ENCODE measurements around the gene RBM23. TPM values are rescaled to one million over a fixed set of nuclear protein-coding genes. Genes with fewer than 3 reads are reported as not detected.

Gene RBM23
- total RNA-seq, 4 donors from 2014 or later, result 81.9 to 633 (median 298) TPM

DNA sequence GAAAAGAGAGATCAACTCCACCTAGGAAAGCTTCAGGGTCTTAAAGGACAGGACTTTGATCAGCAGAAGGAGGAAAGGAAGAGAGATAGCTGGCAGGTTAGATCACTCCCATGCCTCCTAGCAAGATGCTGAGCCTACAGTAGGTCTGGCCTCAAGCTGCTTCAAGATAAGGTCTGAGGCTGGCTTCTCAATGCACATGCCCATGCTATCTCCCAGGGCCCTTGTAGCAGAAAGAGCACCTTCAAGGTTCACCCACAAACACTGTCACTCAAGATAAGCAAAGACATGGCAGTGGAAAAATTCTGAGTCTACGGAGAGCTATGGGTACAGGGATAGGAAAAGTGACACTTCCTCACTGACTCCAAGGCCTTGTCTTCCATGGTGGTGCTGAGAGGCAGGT is 21.6 kb downstream of the RBM23 start:
- no peak for DNase-seq (ENCODE audit: low spot score in 2 of 2)
- H3K27me3 ChIP-seq, result no peaks in the 10 kb centered on the region
- peaks cover 0 to 8% (median 0%) of the 10 kb centered on the region in 4 donors for H3K4me1 ChIP-seq
- peaks cover 0 to 31% (median 0%) of the 10 kb centered on the region in 3 donors for H3K36me3 ChIP-seq
- TF ChIP-seq POLR2A (IDR thresholded peaks at IDR 0.05), result no peak
- no peak for TF ChIP-seq EP300 (IDR thresholded peaks at IDR 0.05)
- TF ChIP-seq CTCF (IDR thresholded peaks at IDR 0.05), result no peak
- no peak overlapping the region for H3K27ac ChIP-seq
- no peak overlapping the region for H3K4me3 ChIP-seq
- no peaks in the 10 kb centered on the region for H3K9me3 ChIP-seq
- 94 to 96% methylated on average over 1 of the region's 1 CpG for WGBS, 2 donors

- DNase-seq (ENCODE audit: low spot score in 2 of 2), result no peak
- H3K27ac ChIP-seq, result no peak overlapping the region
- H3K36me3 ChIP-seq, result peaks cover 0 to 28% (median 0%) of the 10 kb centered on the region in 3 donors
- H3K4me1 ChIP-seq, result peaks cover 0 to 8% (median 0%) of the 10 kb centered on the region in 4 donors
- WGBS, 2 donors, result 87 to 88% methylated on average over 3 of the region's 3 CpGs
- no peak overlapping the region for H3K4me3 ChIP-seq
- no peaks in the 10 kb centered on the region for H3K27me3 ChIP-seq
- H3K9me3 ChIP-seq, result no peaks in the 10 kb centered on the region
- TF ChIP-seq CTCF (IDR thresholded peaks at IDR 0.05) (no peak), POLR2A (IDR thresholded peaks at IDR 0.05) (no peak), EP300 (IDR thresholded peaks at IDR 0.05) (no peak)
Observed at GRCh38 chr14:22896760-22897159, 22.2 kb downstream of the RBM23 start.

- Histone ChIP-seq H3K4me3 (no peak overlapping the region), H3K4me1 (peaks cover 0 to 8% (median 0%) of the 10 kb centered on the region in 4 donors), H3K9me3 (no peaks in the 10 kb centered on the region), H3K27ac (no peak overlapping the region), H3K36me3 (peaks cover 0 to 23% (median 0%) of the 10 kb centered on the region in 3 donors), H3K27me3 (no peaks in the 10 kb centered on the region)
- no peak for TF ChIP-seq CTCF (IDR thresholded peaks at IDR 0.05)
- TF ChIP-seq POLR2A (IDR thresholded peaks at IDR 0.05), result no peak
- no peak for TF ChIP-seq EP300 (IDR thresholded peaks at IDR 0.05)
- WGBS, 2 donors, result 65 to 70% methylated on average over 5 of the region's 5 CpGs
- DNase-seq (ENCODE audit: low spot score in 2 of 2), result no peak
Observed at GRCh38 chr14:22896356-22896755, 22.6 kb downstream of the RBM23 start.

DNA sequence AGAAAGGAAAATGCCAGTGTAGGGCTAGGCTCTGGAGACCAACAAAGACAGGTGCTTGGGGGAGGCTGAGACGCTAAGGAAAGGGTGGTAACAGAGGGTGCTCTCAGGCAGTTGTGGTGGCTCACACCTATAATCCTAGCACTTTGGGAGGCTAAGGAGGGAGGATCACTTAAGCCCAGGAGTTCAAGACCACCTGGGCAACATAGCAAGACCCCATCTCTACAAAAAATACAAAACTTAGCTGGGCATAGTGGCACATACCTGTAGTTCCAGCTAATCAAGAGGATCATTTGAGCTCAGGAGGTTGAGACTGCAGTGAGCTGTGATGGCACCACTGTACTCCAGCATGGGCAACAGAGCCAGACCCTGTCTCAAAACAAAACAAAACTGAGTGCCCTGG is 23.5 kb downstream of the RBM23 start:
- WGBS, 2 donors, result 84 to 100% methylated on average over 1 of the region's 1 CpG
- H3K36me3 ChIP-seq, result peaks cover 0 to 14% (median 0%) of the 10 kb centered on the region in 3 donors
- DNase-seq (ENCODE audit: low spot score in 2 of 2), result no peak
- no peak overlapping the region for H3K27ac ChIP-seq
- H3K27me3 ChIP-seq, result no peaks in the 10 kb centered on the region
- TF ChIP-seq CTCF (IDR thresholded peaks at IDR 0.05) (no peak), EP300 (IDR thresholded peaks at IDR 0.05) (no peak), POLR2A (IDR thresholded peaks at IDR 0.05) (no peak)
- no peak overlapping the region for H3K4me3 ChIP-seq
- no peaks in the 10 kb centered on the region for H3K9me3 ChIP-seq
- peaks cover 0 to 7% (median 0%) of the 10 kb centered on the region in 4 donors for H3K4me1 ChIP-seq

DNA sequence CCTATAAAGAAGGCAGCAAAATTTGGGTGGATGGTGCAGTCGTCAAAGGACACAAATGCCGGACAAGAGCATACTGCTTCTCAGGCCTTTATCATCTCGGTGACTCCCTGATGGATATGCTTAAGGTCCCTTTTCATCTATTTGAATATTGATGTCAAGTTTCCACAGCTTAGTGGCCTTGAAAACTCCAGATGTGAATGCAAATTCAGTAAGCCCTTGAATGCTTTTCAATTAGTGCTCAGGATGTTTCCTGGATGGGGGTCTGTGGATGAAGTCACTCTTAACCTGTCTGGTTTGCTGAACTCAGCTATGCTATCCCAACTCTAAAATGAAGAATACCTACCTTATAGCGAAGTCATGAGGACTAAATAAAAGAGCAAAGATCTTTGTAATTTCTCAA is 25.2 kb downstream of the RBM23 start:
- WGBS, 2 donors, result 95 to 96% methylated on average over 4 of the region's 4 CpGs

More for the DNA sequence above, 25.2 kb downstream of the RBM23 start:
- Histone ChIP-seq H3K36me3 (peaks cover 0 to 12% (median 0%) of the 10 kb centered on the region in 3 donors), H3K4me3 (no peak overlapping the region), H3K27ac (no peak overlapping the region), H3K4me1 (no peaks in the 10 kb centered on the region), H3K27me3 (no peaks in the 10 kb centered on the region), H3K9me3 (no peaks in the 10 kb centered on the region)
- DNase-seq (ENCODE audit: low spot score in 2 of 2), result no peak
- TF ChIP-seq POLR2A (IDR thresholded peaks at IDR 0.05) (no peak), EP300 (IDR thresholded peaks at IDR 0.05) (no peak), CTCF (IDR thresholded peaks at IDR 0.05) (no peak)
